TTC549 (cell line): Measurements from ENCODE around the gene TMEM208.

Source experiments
- FAIRE-seq: peaks from 2 replicates; lab custom pipeline; 2012; peaks lifted over from hg19 to GRCh38; lab: Jason Lieb, UNC

Gene TMEM208

DNA sequence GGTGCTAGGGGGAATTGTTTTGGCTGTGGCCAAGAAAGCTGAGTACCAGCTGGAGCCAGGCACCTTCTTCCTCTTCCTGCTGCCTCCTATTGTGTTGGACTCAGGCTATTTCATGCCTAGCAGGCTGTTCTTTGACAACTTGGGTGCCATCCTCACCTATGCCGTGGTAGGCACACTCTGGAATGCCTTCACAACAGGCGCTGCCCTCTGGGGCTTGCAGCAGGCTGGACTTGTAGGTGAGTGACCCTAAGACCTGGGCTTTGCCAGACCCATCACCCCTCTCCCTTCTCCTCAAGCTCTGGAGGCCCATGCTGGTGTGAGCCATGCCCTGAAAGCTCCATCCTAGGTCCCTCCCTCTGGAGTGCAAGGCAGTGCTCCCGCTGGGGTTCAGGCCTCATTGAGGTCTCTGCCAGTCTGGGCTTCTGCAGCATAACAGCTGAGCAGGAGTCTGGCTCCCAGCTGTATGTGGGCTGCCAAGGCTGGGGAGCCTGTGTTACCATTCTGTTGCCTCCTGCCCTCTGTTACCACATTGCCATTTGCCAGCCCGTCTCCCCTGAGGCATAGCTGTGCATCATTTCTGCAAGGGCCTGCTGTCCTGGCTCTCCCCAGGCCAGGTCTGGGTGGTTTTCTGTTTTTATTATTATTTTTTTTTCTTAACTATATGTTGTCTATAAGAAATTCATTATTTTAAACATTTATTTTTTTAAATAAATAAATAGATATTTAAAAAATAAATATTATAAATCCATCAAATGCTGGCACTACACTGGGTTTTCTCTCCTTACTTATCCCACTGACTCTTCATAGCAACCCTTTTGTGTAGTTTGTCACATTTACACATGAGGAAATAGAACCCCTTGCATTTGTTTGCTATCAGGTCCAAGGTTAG lies 25.9 kb downstream of the TMEM208 start:
- no peak for FAIRE-seq

DNA sequence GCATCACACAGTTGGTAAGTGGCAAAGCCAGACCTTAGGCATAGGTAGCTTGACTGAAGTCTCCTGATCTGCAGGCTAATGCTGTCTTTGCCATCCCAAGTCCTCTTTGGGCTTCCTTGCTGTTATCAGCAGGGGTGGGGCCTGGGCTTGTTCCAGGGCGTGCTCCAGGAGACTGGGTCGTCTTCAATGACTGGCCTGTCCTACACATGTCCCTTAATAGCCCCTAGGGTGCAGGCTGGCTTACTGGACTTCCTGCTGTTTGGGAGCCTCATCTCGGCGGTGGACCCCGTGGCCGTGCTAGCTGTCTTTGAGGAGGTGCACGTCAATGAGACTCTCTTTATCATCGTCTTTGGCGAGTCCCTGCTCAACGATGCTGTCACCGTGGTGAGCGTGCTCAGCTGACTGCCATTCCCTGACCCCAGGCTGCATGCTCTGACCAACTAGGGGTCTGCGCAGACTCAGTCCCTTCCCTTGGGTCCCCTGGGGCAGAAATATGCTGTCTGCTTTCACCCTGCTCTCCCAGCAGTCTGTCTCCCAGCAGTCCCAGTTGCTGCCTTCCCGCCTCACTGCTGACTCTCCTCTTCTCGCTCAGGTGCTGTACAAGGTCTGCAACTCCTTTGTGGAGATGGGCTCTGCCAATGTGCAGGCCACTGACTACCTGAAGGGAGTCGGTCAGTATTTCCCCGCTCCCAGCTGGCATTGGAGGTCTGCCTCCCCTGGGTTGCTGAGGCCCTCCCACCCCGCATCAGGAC lies 28.0 kb downstream of the TMEM208 start:
- FAIRE-seq, result no peak

DNA sequence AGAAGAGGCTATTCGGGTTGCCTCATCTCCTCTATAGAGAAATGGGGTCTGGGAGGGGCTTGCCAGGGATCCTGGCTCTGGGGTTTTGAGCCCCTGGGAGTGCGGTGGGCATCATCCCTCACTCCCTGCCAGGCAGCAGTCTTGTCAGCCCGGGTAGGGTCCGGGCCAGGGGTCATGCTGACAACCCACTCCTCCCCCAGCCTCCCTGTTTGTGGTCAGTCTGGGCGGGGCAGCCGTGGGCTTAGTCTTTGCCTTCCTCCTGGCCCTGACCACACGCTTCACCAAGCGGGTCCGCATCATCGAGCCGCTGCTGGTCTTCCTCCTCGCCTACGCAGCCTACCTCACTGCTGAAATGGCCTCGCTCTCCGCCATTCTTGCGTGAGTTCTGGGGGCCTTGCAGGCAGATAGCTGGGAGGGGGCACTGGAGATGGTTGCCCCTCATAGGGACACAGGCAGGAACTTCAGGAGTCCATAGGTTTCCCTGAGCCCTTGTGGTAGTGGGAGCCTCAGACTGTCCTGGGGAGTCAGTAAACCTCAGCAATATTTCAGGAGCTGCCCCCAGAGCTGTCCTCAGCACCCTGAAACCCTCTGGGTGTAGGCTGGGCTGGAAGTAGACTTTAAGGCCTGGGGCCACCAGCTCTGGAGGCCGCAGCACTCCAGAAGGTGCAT lies 28.8 kb downstream of the TMEM208 start:
- FAIRE-seq, result no peak

DNA sequence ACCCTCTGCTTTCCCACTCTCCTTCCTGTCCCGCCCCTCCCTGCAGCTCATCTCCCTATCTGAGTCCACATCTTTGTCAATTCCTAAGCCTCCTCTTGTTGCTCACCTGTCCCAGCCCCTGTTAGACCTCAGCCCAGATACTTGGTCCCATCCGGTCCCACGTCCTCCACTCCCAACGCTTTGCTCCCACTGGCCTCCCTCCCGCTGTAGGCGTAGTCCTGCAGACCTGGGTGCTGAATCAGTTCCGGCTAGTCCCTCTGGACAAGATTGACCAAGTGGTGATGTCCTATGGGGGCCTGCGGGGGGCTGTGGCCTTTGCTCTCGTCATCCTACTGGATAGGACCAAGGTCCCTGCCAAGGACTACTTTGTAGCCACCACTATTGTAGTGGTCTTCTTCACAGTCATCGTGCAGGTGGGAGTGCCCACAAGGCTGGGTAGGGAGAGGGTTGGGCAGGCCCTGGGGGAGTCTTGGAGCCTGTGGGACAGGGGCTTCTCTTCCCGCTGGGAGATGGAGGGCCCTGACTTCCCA lies 29.8 kb downstream of the TMEM208 start:
- no peak for FAIRE-seq

DNA sequence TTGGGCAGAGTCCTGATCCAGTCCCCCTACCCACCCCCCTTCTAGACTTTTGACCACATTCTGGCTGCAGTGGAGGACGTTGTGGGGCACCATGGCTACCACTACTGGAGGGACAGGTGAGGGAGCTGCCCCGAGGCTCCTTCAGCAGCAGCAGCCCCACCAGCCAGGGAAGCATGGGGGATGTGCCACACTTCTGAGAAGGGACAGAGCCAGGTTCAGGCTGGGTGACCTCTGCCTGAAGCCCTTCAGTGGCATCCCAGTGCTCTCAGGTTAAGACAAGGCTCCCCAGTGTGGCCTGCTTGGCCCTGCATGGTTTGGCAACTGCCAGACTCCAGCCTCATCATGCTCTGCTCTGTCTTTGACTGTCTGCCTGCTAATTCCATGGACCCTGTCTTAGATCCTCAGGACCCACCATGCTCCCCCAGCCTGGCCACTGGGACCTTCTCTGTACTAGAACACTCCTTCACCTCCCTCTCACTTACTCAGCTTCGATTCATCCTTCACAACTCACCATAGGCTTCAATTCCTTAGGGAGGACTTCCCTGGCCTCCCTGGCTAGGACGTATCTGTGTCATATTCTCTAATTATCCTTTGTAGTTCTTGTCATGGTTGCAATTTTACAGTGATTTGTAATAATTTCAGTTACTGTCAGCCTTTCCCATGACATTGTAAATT lies 30.7 kb downstream of the TMEM208 start:
- FAIRE-seq, result no peak

DNA sequence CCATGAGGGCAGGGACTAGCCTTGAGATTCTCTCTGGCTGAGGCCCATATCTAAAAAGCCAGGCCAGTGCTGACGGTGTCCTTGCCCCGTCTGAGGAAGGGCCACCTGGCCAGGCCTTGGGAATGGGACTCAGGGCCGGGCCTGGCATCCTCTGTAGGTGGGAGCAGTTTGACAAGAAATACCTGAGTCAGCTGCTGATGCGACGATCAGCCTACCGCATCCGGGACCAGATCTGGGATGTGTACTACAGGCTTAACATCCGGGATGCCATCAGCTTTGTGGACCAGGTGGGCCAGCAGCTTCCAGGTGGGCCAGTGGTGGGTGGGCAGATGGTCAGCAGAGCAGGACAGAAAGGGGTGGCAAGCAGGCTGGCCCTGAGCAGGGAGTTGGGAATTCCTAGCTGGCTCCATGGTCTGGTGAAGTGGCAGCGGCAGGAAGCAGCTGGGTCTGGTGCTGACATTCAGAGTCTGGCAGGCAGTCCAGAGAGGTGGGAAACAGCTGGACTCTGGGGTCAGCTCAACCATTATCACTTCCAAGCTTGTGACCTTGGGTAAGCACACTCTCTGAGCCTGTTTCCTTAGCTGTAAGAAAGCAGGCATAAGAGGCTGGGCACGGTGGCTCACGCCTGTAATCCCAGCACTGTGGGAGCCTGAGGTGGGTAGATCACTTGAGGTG lies 31.4 kb downstream of the TMEM208 start:
- no peak for FAIRE-seq

DNA sequence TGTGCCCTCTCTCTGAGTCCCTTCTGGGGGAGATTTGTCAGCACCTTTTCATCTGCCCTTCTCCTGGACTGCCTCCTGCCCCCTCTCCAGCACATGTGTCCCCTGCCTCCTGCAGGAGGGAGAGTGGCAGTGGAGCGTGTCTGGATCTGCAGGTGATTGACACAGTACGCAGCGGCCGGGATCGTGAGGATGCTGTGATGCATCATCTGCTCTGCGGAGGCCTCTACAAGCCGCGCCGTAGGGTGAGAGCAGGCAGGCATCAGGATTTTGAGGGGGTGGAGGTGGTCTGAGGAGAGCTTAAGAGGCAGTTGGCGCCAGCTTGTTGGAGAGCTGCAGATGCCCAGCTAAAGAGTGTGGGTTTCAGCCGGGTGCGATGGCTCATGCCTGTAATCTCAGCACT lies 32.8 kb downstream of the TMEM208 start:
- FAIRE-seq, result no peak

DNA sequence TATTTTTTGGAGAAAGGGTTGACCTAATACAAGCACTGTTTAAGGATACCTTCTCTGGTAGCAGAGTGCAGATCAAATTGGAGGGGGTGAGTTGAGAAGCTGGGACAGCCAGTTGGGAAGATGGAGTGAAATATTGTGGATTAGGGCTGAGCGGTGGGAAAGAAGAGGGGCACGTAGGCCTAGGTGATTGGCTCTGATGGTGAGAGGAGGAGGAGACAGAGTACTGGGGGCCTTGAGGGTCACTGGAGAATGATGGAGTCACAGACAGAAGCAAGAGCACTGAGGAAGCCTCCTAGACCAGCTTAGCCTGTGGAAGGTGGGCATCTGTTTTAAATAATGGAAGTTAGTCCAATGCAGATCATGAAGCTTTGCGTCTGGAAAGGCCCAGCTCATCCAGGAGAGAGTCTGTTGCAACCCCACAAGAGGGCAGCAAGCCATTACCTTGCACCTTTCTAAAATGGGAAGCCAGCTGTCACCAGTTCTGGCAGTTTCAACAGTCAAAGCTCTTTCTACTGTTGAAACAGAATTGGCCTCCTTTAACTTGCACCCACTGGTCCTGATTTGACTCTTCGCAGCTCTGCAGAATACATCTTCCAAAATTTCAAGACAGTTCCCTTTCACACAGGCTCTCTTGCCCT lies 33.6 kb downstream of the TMEM208 start:
- no peak for FAIRE-seq

DNA sequence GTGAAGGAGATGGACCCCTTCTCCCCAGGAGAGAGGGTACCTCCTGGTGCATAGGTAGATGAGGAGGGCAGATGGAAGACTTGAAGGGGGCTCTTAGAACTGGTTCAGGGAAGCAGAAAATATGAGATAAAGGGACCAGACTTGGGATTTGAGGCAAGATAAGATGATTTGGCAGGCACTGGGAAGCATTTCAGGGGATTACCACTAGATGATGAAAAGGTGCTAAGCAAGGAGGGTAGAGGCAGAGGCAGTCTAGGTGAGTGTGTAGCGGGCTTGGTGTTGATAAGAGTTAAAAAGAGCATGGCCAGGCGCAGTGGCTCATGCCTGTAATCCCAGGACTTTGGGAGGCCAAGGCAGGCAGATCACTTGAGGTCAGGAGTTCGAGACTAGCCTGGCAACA lies 36.3 kb downstream of the TMEM208 start:
- FAIRE-seq, result no peak

DNA sequence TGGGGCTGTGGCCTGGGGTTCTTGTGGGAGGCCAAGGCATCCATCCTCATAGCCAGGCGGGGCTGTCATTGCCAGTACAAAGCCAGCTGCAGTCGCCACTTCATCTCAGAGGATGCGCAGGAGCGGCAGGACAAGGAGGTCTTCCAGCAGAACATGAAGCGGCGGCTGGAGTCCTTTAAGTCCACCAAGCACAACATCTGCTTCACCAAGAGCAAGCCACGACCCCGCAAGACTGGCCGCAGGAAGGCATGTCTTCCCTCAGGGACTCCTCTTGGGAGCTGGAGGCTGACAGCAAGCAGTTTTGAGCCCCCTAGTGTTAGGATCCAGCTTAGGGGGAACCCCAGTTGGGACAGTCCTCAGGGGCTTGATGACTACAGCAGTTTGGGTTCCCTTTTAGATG lies 37.3 kb downstream of the TMEM208 start:
- FAIRE-seq, result no peak

DNA sequence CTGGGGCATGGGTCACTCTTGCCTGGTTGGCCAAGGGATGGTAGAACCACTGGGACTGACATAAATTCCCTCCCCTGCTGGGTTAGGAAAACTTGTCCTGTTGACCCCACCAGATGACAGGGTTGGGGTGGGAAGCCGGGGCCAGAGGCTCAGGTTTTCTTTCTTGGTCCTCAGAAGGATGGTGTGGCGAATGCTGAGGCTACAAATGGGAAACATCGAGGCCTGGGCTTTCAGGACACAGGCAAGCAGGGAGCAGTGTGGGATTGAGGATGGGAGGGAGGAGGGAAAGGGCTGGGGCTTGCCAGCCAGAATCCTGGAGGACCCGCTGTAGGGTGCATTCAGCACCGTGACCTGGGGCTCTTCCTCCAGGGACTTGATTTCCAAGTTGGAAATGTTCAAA lies 37.9 kb downstream of the TMEM208 start:
- no peak for FAIRE-seq

DNA sequence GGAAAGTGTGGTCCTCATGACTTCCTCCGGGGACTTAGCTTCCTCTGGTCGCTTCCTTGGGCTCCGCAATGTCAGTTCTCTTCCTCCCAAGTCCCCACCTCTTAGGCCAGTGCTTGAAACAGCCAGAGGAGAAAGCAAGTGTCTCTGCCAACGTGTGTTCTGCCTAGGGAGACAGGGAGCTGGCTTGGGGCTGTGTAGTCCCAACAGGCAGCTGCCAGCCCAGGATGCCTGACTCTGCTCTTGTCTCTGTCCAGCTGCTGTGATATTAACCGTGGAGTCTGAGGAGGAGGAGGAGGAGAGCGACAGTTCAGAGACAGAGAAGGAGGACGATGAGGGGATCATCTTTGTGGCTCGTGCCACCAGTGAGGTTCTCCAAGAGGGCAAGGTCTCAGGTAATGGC lies 38.9 kb downstream of the TMEM208 start:
- FAIRE-seq, result no peak

DNA sequence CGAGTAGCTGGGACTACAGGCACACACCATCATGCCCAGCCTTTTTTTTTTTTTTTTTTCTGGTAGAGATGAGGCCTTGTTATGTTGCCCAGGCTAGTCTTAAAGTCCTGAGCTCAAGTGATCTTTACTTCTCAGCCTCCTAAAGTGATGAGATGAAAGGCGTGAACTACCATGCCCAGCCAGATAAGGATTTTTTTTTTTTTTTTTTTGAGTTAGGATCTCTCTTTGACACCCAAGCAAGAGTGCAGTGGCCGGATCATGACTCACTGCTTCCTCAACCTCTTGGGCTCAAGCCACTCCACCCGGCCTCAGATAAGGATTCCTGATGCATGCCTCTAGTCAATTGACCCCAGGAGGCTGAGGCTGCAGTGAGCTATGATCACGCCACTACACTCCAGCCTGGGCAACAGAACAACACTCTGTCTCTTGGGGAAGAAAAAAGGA lies 41.2 kb downstream of the TMEM208 start:
- FAIRE-seq, result no peak

DNA sequence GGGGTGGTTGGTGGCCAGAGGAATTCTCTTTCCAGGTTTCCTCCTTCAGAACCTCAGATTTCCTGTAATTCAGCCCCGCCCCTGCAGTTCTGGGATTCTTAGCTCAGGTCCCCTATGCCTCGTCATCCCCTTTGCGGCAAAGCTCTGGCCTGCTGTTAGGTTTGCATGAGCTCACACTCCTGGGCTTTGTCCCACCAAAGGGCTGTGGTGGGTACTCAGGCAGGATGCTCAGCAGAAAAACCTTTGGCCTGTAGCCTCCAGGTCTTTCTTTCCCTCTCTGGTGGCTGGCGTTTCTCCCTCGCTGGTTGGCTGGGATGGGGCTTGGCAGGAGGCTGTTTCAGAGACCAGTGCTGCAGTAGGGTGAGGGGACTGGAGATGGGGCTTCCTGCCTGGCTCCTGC lies 42.8 kb downstream of the TMEM208 start:
- FAIRE-seq, result no peak

DNA sequence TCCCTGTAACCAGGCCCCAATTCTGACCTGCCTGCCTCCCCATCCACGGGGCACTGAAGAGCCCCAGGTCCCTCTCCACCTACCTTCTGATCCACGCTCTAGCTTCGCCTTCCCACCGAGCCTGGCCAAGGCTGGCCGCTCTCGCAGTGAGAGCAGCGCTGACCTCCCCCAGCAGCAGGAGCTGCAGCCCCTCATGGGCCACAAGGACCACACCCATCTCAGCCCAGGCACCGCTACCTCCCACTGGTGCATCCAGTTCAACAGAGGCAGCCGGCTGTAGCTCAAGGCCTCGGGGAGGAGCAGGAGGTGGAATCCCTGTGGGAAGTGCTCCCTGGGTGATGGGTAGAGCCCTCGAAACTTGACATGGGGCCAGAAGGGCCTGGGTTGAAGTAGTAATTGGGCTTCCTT lies 44.0 kb downstream of the TMEM208 start:
- FAIRE-seq, result no peak

DNA sequence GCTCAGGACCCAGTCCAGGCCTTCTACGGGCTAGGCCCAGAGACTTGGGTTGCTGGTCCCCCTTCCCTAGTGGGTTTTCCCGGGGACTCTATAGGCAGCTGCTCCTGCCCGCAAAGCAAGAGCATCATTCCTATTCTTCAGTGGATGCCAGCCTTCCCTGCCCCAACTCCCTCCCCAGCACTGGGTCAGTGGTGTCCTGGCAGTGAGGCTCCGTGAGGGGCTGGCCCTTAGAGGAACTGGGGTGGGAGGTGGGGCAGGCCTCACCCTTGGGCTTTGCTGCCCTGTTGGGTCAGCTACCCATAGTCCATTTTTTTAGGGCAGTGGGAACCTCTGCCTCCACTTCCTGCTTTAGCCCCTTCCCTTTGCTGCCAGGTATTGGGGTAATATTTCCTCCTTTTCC lies 44.5 kb downstream of the TMEM208 start:
- FAIRE-seq, result no peak

DNA sequence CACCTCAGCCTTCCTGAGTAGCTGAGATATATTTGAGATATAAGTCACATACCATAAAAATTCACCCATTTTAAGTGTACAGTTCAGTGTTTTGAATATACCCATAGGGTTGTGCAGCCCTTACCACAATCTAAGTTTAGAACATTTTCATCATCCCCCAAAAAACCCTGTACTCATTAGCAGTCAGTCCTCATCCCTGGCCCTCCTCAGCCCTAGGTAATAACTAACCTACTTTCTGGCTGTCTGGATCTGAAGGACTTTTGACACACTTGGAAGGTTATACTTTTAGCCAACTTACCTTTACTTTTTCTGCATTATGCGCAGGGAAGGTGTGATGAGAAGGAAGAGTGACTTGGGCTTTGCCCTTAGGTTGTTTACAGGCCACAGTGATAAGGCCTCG lies 48.4 kb downstream of the TMEM208 start:
- FAIRE-seq, result no peak

DNA sequence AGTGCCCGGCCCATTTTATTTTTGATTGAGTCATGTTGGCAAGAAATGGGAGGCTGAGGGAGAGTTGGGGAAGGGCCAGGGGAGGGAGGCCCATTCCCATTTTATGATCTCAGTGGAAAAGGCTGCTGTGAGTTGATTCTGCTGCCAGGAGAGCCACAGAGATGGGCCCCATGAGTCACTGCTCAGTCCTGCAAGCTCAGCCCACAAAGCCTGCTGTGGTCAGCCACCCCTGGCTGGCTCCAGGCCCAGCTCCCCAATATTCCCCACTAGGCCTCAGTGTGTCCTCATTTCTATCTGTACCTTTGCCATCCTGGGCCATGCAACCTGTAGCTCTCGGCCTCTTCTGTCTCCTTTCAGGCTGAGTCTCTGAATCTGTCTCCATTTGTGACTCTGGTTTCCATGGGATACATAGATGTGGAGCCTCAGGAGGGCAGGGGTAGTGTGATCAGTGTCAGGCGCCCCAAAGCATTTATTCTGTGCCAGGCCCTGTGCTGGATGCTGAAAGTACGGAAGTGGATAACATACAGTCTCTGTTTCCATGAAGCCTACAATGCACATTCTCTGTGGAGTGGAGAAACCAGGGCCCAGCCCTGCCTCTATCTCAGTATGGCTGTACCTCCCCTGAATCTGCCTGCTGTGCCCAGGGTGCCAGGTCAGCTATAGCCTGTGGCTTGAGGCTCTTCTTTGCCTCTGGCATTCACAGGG lies 50.5 kb downstream of the TMEM208 start:
- no peak for FAIRE-seq

DNA sequence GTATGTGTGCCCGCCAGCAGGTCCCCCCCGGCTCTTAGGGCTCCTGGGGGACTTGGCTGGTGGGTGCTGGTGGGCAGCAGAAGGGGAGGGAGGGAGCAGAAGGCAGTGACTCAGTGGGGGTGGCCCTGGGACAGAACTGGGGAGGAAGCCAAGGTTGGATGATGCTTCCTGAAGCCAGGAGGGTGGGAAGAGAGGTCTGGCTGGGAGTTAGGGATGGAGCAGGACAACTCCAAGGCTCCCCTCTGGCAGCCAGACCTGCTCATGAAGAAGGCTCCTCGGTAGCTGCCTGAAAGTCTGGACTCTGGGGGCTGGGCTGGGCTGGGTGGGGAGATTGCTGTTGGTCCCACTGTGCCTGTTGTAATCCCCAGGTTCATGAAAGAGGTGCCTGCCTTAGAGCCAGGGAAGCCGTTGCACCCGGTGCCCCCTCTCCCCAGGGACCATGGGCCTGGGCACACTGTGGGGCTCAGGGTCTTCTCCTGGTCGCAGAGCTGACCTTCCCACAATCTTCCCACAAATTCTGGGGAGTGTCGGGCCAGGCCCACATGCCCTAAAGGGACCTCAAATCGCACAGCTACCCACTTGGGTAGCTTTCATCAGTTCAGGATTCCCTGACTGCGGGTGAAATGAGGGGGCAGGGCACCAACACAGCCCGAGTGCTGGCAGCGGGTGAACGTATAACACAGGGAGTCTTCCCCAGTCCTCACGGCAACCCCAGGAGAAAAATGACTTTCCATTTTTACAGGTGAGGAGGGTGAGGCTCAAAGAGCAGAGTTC lies 51.3 kb downstream of the TMEM208 start:
- no peak for FAIRE-seq
